ENCODE data around the gene PRKCE.

- TF ChIP-seq POLR2A (IDR thresholded peaks at IDR 0.05) (no peak), CTCF (IDR thresholded peaks at IDR 0.05) (no peak)
Observed at GRCh38 chr2:45813003-45813941, 161.8 kb downstream of the PRKCE start.

All from body of pancreas (tissue), 4 donors.